GM18517 (cell line): Measurements from ENCODE around the gene ARHGAP15.

Source experiments
- ATAC-seq: cut with Tn5 transposase; IDR thresholded peaks from one replicate; pipeline ENCODE4 v1.9.1; 2021; ENCODE audit warnings: mild to moderate bottlenecking, moderate library complexity; ENCODE audit not compliant: unreplicated experiment

ARHGAP15 gene

GRCh38 chr2:143142598-143142997 is 13.4 kb downstream of the ARHGAP15 start:
- no peak for ATAC-seq

GRCh38 chr2:143144813-143145455 is 15.7 kb downstream of the ARHGAP15 start:
- no peak for ATAC-seq

- no peak for ATAC-seq
Observed at GRCh38 chr2:143146366-143146765, 17.1 kb downstream of the ARHGAP15 start.

- no peak for ATAC-seq
Observed at GRCh38 chr2:143146815-143147530, 17.8 kb downstream of the ARHGAP15 start.

- no peak for ATAC-seq
Observed at GRCh38 chr2:143148011-143148410, 18.8 kb downstream of the ARHGAP15 start.

GRCh38 chr2:143148757-143149156 is 19.5 kb downstream of the ARHGAP15 start:
- ATAC-seq: peak; percentile 72

- ATAC-seq: peak; percentile 56
Observed at GRCh38 chr2:143150287-143150686, 21.1 kb downstream of the ARHGAP15 start.

GRCh38 chr2:143151111-143151752 is 22.0 kb downstream of the ARHGAP15 start:
- no peak for ATAC-seq

GRCh38 chr2:143152219-143152618 is 23.0 kb downstream of the ARHGAP15 start:
- ATAC-seq: no peak

GRCh38 chr2:143152637-143153036 is 23.4 kb downstream of the ARHGAP15 start:
- ATAC-seq: no peak

- ATAC-seq: no peak
Observed at GRCh38 chr2:143155661-143156060, 26.4 kb downstream of the ARHGAP15 start.

- ATAC-seq: no peak
Observed at GRCh38 chr2:143157001-143157400, 27.8 kb downstream of the ARHGAP15 start.

GRCh38 chr2:143157418-143157817 is 28.2 kb downstream of the ARHGAP15 start:
- no peak for ATAC-seq

GRCh38 chr2:143158098-143158497 is 28.9 kb downstream of the ARHGAP15 start:
- no peak for ATAC-seq

- no peak for ATAC-seq
Observed at GRCh38 chr2:143158551-143159485, 29.6 kb downstream of the ARHGAP15 start.

GRCh38 chr2:143159486-143159840 is 30.2 kb downstream of the ARHGAP15 start:
- no peak for ATAC-seq

- no peak for ATAC-seq
Observed at GRCh38 chr2:143160732-143161707, 31.8 kb downstream of the ARHGAP15 start.

GRCh38 chr2:143162123-143162837 is 33.1 kb downstream of the ARHGAP15 start:
- peak; percentile 72 for ATAC-seq

- ATAC-seq: no peak
Observed at GRCh38 chr2:143162997-143163396, 33.8 kb downstream of the ARHGAP15 start.
